ENCODE results near the gene BMF.
"Not testable (repeated sequence)": the region's sequence is repeated elsewhere in the genome, so short reads cannot be mapped to it uniquely, and the experiment has no call there.

Gene BMF

DNA sequence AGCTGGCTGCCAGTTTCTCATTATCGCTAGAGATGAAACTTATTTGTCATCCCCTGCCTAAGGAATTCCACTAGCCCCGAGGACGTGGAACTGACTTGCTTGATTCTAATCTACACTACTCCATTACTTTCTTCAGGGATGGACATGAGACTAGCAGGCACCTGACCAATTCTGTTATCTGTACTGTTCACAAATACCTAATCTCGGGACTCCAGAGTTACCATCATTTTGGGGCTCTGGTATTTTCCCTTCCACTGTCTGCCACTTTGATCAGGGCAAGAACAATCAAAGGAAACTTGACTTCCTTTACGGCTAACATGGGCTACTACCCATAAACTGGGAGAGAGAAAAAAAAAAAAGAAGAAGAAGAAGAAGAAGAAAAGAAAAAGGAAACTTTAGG, 27.8 kb downstream of the BMF start:
- no peak overlapping the region for H3K4me3 ChIP-seq (ENCODE audit: low read length)
- TF ChIP-seq ZNF274 (IDR thresholded peaks at IDR 0.05; ENCODE audit: low read depth, low read length), result no peak

DNA sequence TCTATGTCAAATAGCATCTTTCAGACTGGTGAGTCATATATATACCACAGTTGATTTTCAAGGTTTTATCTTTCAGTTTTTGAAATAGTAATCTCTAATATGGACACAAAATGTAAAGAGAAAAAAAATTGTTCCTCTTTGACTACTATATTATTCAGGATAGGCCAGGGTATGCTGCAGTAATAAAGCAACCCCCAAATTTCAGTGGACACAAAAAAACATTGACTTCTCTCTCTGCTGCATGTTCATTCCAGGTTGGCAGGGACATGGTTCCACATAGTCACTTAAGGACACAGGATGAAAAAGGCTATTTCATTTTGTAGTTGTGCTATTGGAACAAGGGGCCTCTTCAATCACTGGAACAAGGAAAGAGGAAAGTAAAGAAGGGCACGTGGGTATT, 28.6 kb downstream of the BMF start:
- TF ChIP-seq ZNF274 (IDR thresholded peaks at IDR 0.05; ENCODE audit: low read depth, low read length), result no peak
- no peak overlapping the region for H3K4me3 ChIP-seq (ENCODE audit: low read length)

DNA sequence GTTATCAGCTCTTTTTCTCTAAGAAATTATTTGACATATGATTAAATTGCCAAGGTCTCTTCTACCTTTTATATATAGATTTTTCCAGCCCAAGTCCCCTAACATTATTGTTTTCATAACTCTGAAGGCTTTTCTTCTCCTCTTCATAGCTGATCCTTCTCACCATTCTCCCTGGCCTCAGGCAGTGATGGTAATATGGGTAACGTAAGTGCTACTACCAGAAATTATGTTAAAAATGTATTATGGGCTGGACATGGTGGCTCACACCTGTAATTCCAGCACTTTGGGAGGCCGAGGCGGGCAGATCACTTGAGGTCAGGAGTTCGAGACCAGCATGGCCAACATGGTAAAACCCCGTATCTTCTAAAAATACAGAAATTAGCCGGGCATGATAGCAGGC, 29.2 kb downstream of the BMF start:
- no peak for TF ChIP-seq ZNF274 (IDR thresholded peaks at IDR 0.05; ENCODE audit: low read depth, low read length)
- no peak overlapping the region for H3K4me3 ChIP-seq (ENCODE audit: low read length)

DNA sequence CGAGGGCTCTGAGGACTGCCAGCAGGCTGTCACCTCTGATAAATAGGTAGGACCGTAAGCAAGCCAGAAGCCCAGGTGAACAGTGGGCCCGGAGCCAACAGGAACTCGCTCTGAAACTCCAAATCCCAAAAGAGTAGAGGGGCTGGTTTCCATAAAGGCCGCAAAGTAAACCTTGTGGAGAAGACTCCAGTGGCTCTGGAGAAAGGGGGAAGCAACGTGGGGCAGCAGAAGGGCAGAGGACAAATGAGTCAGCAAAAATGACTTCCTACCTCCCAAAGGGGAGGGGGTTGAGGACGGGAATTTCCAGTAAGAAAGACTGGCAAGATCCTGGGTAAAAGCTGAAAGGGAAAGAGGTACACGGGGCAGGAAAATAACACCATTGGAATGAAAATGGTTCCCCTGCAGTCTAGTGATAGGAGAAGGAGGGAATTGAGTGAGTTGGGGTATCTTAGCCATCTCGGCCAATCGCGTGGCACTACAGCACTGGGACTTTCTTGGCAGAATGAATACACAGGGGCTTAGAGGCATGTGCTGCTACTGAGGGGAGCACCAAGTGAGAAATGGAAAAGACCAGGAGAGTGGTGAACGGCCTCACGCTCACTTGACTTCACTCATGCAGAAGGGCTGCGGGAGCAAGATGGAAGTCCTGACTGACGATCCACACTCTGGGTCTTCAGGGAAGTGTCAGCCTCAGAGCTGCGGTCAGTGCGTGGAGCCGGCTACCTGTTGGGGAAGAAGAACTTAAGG, 33.2 kb downstream of the BMF start:
- no peak for TF ChIP-seq ZNF274 (IDR thresholded peaks at IDR 0.05; ENCODE audit: low read depth, low read length)
- H3K4me3 ChIP-seq (ENCODE audit: low read length), result no peak overlapping the region

DNA sequence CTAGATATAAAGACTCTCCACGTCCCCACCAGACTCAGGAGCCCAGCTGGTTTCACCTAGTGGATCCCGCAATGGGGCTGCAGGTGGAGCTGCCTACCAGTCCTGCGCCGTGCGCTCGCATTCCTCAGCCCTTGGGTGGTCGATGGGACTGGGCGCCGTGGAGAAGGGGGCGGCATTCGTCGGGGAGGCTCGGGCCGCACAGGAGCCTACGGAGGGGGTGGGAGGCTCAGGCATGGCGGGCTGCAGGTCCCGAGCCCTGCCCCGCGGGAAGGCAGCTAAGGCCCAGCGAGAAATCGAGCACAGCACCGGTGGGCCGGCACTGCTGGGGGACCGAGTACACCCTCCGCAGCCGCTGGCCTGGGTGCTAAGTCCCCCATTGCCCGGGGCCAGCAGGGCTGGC, 34.0 kb downstream of the BMF start:
- not testable (repeated sequence) for H3K4me3 ChIP-seq (ENCODE audit: low read length)

DNA sequence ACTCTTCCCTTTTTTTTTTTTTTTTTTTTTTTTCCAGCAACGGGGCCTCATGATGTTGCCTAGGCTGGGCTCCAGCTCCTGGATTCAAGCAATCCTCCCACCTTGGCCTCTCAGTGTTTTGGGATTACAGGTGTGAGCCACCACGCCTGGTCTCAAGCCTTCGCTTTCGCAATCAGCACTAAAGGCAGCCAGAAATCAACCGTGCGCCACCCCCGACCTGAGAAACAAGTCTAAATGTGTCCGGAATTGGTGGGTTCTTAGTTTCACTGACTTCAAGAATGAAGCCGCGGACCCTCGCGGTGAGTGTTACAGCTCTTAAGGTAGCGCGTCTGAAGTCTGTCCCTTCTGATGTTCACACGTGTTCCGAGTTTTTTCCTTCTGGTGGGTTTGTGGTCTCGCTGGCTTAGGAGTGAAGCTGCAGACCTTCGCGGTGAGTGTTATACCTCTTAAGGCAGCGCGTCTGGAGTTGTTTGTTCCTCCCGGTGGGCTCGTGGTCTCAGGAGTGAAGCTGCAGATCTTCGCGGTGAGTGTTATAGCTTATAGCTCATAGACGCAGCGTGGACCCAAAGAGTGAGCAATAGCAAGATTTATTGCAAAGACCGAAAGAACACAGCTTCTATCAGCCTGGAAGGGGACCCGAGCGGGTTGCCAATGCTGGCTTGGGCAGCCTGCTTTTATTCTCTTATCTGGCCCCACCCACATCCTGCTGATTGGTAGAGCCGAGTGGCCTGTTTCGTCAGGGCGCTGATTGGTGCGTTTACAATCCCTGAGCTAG, 34.8 kb downstream of the BMF start:
- H3K4me3 ChIP-seq (ENCODE audit: low read length), result not testable (repeated sequence)

DNA sequence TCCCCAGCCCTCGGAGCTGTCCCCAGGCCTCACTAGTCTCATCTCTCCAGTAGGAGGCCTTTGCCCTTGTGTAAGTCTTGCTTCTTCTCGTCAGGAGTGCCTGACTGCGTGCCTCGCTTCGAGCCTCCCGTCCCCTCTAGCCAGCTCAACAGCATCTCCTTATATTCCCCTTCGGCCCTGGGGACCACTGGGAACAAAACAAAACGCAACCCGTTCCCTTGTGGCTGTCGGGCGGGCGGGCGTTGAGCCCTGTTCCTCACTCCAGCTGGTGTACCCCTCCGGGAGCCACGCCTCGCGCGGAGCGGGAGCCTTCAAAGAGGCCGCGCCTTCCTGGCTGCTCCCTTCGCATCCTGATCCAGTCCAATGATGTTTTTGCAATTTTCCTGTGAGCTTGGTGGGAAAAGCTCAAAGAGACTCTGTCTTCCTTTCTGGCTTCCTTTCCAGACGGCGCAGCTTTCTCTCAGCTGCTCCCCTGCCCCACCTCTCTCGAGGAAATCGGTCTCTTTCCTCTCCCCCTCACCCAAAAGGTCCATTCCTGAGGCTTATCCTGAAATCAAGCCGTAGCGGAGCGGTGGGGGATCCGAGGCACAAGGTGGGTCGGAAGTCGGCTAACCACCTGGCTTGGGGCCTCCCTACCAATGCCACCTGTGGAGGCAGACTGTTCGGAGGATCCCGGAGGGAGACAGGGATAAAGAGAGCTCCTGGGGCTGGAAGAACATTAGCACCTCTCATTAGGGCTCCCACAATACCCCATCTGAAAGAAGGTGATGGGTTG, 36.3 kb downstream of the BMF start:
- TF ChIP-seq ZNF274 (IDR thresholded peaks at IDR 0.05; ENCODE audit: low read depth, low read length), result no peak

DNA sequence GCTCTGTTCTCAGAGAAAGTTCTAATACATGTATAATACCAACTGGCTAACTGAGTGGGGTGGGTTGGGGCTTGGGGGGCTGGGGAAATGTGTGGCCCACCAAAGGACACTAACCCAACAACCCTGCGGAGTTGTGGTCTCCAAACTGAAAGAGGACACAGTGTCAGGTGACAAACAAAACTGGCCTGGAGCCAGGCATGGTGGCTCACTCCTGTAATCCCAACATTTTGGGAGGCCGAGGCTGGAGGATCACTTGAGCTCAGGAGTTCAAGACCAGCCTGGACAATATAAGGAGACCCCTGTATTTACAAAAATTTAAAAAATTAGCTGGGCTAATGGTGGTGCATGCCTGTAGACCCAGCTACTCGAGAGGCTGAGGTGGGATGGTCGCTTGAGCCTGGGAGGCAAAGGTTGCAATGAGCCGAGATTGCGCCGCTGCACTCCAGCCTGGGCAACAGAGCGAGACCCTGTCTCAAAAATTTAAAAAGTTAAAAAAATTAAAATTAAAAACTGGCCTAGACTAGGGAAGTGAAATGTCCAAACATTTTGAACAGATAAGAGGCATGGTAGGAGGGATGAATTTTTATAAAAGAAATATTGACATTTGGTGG, 38.0 kb downstream of the BMF start:
- H3K4me3 ChIP-seq (ENCODE audit: low read length), result no peak overlapping the region
- no peak for TF ChIP-seq ZNF274 (IDR thresholded peaks at IDR 0.05; ENCODE audit: low read depth, low read length)

More for the DNA sequence above, 36.3 kb downstream of the BMF start:
- no peak overlapping the region for H3K4me3 ChIP-seq (ENCODE audit: low read length)

DNA sequence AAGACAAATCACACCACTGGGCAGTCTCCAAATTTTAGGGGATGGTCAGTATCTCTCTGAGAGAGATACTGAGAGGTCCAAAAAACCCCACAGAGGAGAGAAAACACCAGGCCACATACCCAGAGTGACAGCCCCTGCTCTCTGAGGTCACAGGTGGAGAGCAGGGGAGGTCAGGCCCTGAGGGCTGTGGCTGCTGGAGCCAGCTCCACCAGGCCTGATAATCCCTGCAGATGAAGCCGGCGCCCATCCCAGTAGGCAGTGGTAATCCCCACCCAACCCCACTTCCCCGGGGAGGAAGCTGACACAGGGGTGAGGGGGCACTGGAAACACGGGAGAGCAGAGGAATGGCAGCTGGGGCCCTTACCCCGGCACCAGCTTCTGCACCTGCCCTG, 38.5 kb downstream of the BMF start:
- no peak overlapping the region for H3K4me3 ChIP-seq (ENCODE audit: low read length)
- no peak for TF ChIP-seq ZNF274 (IDR thresholded peaks at IDR 0.05; ENCODE audit: low read depth, low read length)

DNA sequence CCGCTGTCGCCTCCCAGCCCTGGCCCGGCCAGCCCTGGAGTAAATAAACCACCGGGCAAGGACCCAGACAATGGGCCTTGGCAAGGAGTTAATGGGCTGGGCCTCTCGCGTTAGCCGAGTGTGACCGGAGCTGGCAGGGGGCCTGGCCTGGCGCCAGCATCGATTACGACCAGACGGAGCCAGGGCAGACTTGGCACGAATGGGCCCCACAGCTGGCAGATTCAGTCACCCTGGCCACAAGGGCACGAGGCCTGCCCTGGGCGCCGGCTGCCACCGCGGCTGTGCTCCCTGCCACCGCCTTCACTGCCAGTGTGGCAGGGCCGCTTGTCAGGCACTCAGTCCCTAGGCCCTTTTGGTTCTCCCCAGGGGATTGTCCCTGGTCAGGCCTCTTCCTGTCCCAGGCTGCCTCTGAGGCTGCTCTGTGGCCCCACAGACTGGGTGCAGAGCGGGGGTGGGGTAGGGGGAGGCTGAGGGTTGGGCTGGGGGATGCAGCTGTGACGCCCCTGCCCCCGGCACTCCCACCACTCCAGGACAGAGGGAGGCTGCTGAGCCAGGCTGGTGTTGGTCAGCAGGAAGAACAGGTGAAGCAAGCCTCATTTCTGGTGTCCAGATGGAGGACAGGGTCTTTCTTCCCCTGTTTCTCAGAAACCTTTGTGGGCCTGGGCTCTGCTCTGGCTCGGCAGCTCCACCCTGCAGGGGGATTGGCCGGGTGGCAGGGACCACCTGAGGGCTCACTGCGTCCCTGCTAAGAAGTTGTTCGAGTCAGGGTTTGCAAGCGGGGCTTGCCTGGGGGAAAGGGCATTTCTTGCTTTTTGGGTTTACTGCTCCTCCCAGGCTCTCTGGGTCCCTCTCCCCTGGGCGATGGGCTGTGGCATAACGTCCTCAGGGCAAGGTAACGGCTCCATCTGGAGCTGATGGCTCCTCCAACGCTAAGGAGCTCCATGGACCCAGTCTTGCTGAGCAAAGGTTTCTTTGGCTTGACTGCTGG, 39.2 kb downstream of the BMF start:
- H3K4me3 ChIP-seq (ENCODE audit: low read length), result no peak overlapping the region
- no peak for TF ChIP-seq ZNF274 (IDR thresholded peaks at IDR 0.05; ENCODE audit: low read depth, low read length)

DNA sequence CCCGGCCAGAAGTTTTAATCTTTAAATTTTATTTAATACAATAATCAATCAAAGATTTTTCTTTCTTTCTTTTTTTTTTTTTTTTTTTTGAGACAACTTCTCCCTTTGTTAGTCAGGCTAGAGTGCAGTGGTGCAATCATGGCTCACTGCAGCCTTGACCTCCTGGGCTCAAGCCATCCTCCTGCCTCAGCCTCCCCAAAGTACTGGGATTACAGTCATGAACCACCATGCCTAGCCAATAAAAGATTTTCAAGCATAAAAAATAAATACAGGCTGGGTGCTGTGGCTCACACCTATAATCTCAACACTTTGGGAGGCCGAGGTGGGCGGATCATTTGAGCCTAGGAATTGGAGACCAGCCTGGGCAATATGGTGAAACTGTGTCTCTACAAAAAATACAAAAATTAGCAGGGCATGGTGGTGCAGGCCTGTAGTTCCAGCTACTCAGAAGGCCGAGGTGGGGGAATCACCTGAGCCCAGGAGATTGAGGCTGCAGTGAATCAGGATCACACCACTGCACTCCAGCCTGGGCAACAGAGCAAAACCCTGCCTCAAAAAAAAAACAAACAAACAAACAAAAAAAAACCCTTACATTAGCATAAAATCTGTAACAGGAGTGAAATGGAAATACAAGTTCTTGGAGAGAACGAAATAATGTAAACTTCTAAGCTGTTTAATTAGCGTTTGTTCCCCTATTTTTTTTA, 40.6 kb downstream of the BMF start:
- H3K4me3 ChIP-seq (ENCODE audit: low read length), result no peak overlapping the region
- no peak for TF ChIP-seq ZNF274 (IDR thresholded peaks at IDR 0.05; ENCODE audit: low read depth, low read length)

DNA sequence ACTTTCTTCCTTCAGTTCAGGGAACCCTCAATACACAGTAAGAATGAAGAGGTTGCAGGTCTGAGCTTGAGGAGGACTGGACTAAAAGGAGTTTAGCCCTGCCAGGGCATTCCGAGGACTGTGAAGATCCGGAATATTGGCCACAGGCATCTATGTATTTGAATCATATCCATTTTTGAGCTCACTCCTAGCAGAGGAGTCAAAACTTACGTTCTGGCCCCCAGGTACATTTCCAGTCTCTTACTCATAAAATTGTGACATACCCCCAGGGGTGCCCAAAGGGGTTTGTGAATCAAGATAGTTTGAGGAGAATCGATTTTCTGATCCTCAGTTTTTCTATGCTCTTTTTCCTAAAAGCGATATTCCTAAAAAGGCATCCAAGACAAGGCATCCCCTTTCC, 42.1 kb downstream of the BMF start:
- no peak overlapping the region for H3K4me3 ChIP-seq (ENCODE audit: low read length)
- TF ChIP-seq ZNF274 (IDR thresholded peaks at IDR 0.05; ENCODE audit: low read depth, low read length), result no peak

DNA sequence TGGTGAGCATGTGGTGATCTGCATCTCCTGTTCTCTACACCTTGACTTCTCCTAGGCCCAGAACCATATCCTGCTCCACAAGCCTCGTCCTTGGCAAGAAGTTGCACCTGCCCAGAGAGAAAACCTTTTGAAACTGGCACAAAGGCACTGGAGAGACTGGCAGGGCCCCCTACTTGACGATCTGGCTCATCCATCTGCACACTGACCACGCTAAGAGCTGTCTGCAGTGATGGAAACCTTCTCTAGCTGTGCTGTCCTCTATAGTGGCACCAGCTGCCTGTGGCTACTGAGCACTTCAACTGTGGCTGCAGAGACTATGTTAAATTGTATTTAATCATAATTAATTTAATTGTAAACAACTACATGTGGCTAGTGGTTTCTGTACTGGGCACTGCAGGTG, 43.5 kb downstream of the BMF start:
- TF ChIP-seq ZNF274 (IDR thresholded peaks at IDR 0.05; ENCODE audit: low read depth, low read length), result no peak
- no peak overlapping the region for H3K4me3 ChIP-seq (ENCODE audit: low read length)
